OCI-M1 (cell line): ENCODE data around the gene METTL25.

ENCODE experiments used
- DNase-seq: peaks from one replicate; lab custom pipeline; 2025; lab: John Stamatoyannopoulos, UW

METTL25 gene

DNA sequence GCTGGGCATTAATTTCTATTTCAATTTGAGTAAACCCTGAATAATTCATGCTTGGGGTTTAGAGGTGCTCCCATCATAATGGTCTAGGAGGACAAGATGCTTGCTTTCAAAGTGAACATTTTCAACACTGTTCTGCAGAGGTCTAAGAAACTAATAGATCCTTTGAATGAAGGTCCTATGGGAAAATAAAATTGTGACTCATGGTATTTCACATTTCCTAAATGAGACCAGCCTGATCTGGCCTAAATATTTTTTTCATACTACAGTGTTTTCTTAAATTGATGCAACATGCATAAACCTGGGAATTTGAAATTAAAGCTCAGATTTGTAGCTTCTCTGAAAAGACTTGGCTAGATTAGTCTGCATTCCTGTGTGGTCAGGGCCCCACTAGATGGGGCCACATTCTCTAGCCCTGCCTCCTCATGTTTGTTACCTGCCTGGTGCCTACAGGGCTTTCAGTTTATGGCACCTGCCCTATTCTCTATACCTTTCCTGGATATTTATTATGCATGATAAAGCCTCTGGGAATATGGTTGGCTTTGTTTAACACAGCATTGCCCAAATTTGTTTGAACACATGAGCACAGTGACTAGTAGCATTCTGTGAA, 112.7 kb downstream of the METTL25 start:
- DNase-seq: no peak

DNA sequence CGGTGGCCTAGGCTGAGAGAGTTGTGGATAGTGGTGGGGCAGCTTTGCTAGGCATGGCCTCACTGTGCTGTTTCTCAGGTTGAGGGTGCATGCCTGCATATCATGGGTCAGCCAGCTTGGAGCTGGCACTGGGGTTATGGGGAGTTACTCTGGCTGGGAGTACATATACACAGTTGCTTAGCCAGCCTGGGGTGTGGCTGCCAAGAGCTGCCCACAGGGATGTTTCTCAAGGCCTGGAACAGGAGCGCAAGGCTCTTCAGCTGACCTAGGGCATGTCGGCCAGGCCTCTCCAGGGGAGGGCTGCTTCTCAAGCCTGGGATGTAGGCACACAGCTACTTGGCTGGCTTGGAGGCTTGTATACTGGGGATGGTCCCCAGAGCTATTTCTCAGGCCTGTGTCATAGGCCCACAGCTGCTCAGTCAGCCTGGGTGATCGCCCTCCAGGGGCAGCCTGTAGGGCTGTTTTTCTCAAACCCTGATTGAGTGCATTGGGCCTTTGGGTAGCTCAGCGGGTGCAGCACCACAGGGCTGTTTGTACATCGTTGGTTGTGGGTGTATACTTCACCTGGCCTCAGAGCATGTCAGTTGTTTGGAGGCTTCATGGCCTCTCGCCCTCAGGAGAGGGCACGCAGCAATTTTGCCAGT, 114.9 kb downstream of the METTL25 start:
- DNase-seq: no peak

DNA sequence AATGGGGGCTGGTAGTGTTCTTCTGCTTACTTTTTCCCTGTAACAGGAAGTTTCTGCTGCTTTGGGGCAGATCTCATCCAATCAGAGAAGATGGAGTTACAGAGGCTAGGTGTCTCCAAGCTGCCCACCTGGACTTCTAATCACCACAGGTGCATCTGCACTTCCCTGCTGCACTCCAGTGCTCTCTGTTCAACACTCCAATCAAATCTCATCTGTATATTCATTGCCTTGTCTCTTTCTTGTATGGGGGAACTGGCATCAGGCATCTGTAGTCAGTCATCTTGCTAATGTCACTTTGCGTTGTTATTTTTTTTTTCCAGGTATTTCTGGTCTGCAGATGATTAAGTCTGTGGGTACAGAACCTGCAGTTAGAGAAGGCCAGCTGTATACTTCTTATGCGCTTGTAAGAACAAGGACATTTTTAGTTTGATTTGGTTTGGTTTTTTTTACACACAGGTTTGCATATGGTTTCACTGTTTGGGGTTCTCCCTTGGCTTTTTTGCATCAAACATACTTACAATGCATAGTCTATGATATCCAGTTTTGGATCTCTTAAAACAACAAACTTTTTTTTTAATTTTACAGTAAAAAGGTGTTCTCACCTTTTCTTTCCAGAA, 116.0 kb downstream of the METTL25 start:
- no peak for DNase-seq

DNA sequence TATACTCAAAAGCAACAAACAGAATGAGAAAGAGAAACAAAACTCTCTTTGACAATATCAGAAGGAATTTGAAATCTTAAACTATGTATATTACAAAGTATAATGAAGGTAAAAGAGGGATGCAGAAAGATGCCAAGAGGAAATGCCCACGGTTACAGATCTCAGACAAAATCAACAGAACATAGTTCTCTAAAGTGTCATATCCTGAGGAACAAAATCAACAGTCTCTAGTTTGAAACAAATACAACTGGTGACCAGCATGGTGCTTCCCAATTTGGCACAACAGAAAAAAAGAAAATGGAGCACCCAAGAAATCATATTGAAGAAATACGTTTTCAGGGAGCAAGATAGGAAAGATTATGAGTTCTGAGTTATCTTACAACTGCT, 116.5 kb downstream of the METTL25 start:
- no peak for DNase-seq

DNA sequence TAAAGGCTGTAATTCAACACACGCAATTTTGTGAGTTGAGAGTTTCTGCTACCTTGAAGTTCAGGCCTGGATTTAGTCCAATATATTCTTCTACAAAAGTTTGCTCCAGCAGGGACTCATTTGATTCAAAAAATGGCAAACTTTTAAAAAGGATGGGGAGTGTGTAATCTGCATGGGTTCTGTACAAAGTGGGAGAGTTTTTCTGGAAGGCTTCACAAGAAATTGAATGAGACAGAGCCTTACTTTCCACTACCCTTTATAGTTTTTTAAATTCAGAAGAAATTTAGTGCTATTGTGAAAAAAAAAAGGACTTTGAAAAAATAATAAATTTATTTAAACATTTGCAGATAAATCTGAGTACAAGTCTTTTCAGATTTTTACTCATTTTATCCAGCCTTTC, 116.9 kb downstream of the METTL25 start:
- no peak for DNase-seq

DNA sequence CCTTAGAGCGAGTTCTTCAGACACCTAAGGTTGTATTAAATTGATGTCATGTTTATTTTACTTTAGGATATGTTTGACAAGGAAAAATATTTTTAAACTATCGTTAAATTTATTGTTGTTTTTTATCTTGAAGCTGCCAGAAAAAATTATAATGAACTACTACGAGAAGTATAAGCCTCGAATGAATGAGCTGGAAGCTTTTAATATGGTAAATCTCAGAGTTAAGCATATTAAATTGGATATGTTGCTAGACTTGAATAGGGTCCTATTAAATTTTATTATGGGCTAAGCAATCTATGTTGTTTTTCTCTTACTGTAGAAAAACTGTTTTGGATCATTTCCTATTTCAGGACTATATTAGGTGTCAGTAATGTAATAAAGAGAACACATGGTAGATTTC, 118.2 kb downstream of the METTL25 start:
- DNase-seq: no peak

DNA sequence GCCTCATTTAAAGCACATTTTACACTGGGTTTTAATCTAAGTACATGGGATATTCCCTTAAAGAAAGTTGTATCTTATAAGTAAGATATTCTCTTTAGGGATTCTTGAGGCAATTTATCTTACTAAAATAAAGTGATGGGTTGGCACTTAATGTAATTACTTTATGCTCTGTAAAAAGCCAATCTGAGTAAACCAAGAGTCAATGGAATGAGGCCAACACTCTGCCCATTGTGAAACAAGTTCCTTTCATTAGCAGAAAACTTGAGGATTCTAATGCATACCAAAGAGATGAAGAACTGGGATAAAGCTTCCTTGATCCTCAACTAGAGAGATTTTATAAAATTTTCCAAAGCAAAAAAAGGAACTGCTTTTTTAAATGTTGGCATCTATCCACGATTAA, 121.2 kb downstream of the METTL25 start:
- no peak for DNase-seq

DNA sequence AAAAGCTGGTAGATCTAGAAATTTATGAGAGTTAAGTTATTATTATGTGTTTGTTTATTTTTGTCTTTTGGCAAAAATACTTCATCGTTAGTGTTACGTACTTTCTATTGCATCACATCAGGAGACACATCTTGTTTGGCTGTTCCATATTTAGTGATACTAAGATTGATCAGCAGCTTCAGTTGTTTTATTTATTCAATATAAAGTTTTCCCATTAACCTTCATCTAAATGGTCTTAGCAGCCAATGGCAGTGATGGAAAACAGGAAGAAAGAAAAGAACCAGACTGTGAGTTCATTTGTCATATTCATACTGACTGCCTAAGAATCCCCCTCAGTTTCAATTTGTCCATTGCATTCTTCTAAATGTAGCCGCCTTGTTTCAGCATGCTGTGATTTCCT, 122.3 kb downstream of the METTL25 start:
- DNase-seq: no peak

DNA sequence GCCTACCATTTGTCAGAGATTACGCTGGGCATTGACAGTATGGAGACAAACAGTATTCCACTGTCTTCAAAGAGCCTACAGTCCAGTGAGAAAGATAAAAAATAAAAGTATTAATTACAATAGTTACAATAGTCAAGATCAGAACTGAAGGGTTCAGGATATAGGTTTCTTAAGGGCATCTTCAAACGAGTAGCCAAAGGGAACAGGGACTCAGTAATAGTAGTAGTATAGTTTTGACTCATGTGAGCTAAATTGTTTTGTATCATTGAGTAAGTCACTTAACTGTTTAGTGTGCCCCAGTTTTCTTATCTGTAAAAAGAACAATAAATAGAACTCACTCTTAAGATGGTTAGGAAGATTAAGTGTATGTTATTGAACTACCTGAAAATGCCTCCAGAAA, 123.6 kb downstream of the METTL25 start:
- DNase-seq: no peak

DNA sequence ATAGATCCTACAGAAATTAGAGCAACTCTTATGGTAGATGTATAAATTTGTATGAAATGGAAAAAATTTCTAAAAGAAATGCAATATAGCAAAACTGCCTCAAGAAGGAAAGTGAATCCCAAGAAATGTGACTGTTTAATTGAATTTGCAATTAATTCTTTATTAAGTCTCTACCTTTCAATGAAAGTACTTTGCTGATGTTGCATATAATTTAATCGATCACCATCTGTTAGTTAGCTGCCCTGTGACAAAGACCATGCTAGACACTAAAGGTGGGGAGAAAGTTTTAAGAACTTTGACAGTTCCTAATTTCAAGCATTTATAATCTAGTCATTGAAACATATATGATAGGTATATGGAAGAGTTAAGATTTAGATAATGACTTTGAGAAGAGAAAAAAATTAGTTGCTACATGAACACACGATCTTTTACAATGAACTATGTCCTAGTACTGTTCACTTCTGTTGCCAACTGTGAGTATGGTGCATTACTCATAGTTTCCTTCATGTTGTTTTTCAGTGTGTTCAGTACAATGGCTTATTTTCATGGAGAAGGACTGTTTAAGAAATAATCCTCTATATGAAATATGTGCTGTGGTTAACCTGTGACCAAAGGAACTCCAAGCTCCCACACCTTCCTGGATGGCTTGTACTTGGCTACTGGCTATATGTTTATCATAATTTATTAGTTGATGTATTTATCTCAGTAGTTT, 128.4 kb downstream of the METTL25 start:
- DNase-seq: no peak

DNA sequence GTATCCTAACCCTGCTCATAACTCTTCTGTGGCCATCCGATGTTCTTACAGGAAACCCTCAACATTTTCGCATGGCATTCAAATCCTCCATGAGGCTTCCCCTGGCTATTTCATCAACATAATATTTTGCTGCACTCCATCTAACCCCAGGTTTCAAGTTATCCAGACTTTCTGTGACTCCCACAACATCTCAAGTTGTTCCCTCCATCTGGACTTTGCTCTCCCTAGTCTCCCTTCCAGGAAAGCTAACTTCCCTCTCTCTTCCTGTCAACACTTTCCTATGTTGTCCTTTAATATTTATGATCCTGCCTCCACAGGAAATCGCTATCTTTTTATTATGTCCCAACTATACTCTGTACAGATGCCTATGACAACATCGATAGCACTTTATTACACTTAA, 146.1 kb downstream of the METTL25 start:
- DNase-seq: no peak

DNA sequence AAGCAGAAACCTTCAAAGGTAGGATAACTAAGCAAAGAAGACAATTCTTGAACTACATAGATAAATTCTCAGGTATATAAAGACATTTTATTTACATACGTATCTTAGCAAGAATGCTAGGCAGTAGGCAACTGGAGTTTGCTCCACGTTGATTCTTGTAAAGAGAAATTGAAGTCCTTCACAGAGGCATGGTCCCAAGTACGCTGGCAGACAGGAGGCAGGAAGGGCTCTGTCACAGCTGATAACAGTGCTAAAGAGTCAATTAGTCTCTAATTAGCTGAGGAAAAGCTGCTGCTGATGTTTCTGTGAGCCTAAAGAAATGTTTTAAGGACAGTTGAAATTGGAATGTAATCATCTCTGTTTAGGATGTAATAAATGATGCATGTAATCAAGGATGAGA, 146.8 kb downstream of the METTL25 start:
- DNase-seq: no peak

DNA sequence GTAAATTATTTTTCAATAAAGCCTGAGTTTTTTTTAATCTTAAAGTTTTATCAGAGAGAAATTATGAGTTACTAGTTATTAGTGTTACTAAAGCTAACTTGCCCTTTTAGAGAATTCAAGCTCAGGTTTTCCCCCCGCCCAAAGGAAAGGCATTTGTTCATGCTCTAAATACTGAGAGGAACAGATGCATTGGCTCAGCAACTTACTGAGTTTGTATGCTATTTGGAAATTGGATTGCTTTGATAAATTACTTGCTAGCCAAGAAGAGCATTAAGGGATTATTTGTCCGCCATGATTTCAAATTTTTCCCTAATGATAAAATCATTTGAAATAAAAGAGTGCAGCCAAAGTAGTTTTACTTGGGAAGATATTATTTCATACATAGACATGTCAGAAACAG, 149.4 kb downstream of the METTL25 start:
- no peak for DNase-seq

DNA sequence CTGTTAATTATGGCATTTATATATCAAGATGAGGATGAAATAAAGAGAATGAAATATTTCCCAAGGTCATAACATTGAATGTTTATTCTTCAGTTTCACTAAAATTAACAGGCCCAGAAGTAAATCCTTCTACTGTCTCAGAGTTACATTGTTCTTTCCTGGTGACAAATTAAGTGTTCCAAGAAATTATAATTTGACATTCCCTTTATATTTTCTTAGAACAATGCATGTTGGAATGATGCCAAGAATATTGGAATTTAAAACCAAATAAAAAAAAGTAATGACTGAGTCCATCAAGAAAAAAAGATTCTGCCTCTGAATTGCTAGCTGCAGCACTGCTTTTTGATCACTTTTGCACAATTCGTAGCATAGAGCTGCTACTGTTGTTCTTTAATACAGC, 152.1 kb downstream of the METTL25 start:
- DNase-seq: no peak

DNA sequence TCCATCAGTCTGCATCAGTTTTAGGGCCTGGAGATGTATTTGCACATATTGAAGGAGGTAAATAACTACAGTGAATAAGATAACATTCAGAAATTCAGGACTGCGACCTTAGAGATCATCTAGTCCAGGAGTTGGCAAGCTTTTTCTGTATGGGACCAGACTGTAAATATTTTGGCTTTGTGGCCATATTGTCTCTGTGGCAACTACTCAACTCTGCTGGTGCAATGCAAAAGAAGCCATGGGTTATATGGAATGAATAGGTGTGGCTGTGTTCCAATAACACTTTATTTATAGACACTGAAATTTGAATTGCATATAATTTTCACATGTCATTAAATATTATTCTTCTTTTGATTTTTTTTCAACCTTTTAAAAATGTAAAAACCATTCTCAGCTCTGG, 156.6 kb downstream of the METTL25 start:
- DNase-seq: no peak

DNA sequence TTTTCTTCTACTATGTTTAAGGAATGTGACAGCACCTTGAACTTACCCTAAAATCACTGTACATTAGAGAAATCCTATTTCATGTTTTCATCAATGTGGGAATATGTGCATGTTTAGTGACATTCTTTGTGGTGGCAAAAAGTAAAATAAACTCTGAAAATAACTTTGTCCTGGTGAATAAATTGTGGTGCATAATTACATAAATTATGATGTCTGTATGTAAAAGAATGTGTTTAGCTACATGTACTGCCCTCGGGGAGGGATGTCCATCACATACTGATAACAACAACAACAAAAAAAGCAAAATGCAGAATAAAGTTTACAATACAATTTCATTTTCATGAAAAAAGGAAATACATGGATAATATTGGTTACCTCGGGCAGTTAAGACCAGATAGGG, 157.3 kb downstream of the METTL25 start:
- no peak for DNase-seq

DNA sequence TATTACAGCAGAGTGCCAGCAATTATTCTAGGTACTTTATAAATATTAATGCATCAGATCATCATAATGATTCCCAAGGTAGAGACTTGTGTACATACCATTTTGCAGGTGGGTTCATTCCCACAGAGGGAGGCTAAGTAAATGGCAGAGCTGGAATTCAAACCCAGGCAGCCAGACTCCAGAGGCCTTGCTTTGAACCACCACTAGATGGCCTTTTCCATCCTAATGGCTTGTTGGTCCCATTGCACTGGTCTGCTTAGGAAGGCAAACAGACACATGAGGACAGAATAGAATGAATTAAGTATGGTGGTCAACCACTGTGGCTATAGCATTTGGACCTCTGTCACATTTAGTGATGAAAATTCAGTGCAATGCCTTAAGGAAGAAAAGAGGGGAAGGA, 158.7 kb downstream of the METTL25 start:
- peak; percentile 32 for DNase-seq

DNA sequence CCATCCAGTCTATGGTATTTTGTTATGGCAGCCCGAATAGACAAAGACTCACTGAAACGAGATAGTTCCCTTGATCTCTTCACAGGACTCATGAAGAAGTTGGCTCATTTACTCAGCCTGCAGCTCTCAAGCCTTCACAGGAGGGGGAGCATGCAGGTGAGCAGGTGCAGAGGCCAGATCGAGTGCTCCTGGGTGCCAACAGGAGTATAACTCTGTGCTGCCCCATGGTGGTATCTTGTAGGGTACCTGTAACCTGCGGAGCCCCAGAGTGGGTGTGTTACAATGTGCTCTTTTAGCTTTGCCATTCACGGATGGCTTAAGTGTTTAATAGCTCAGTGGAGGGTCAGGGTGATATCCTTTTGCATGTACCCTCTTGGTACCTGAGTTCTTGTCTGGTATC, 159.5 kb downstream of the METTL25 start:
- no peak for DNase-seq

DNA sequence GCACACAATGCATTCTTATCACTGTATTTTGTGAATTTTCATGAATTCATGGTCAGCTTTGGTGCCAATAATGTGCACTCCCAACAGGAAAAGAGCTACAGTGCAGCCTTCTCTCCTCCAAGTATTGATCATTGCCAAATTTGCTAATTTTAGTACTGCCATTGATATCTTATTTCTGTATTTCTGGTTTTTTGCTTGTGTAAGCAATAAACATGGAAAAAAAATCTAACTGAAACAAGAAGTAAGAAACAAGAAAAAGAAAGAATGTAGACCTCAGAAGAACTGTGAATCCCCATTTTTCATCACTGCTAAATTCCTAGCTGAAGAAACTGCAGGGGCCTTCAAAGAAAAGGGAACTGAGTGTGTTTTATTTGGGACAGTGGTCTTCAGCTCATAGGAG, 161.2 kb downstream of the METTL25 start:
- DNase-seq: no peak

DNA sequence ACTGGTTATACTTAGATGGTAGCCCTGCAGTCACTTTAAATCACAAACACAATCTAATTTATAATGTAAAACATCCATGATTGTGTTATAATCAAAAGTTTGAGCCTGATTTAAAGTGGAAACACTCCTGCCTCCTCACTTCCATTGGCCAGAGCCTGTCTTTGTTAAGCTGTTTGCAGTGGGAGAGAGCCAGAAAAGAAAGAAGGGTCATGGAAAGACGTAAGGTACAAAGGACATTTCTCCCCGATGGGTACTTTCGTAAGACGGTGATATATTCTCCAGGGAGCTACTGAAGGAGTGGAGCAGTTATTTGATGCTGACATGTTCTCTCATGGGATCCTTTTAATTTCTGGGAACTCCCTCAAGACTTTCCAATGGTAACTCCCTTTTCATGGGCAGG, 164.0 kb downstream of the METTL25 start:
- DNase-seq: no peak

DNA sequence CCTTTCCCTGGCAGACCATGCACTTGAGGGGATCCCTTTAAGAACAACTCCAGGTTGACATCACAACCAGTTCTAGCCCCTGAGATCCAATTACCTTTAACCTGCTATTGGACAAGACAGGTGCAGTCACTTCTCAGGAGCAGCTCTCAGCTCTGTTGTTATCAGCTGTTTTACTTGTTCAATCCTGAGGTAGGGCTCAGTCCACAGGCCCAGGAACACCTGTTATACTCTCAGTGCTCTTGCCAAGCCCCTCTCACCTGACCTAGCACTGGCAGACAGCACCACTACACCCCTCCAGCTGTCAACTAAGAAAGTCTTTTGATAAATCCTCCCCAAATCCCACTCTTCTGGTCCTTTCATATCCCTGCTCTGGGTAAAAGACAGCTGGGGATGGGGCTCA, 164.4 kb downstream of the METTL25 start:
- DNase-seq: no peak

DNA sequence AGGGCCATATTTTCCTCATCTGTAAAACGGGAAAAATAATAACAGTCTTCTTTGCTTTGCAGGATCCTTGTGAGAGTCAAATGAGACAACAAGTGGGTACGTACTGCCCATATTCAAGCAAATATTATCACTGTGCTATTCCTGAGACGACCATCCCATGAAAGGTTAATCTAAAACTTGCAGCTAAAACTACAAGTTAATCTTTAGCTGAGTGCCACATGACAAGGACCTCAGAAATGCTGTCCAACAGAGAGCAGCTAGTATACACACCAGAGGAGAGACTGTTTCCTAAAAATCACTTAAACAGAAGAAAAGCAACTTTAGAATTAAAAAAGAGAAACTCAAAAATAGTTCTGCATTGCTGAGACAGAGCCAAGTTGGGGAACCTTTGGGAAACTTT, 165.7 kb downstream of the METTL25 start:
- DNase-seq: no peak

DNA sequence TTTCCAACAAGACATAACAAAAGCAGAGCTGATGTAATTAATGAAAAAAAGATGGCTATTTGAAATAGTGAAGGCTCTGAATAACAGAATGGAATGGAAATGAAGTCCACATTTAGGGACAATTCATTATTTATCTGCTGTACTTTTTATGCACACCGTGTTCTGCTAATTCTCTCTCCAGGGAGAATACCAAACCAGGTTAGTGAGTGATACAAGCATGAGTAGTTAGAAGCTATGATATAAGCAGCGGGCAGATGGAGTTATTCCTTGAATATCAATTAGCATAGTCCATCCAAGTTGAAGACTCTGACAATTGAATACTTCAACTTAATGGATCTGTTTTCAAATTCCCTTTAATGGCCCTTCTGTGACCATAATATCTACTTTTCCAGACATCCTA, 166.3 kb downstream of the METTL25 start:
- no peak for DNase-seq
